Fibroblast of skin of abdomen (primary cell): Measurements from ENCODE around the gene GPC3.
"Not testable (repeated sequence)": the region's sequence is repeated elsewhere in the genome, so short reads cannot be mapped to it uniquely, and the experiment has no call there.

ENCODE experiments used
- DNase-seq: peaks from one replicate; pipeline ENCODE4 v3.0.0-alpha.2; 2013

The GPC3 gene

DNA sequence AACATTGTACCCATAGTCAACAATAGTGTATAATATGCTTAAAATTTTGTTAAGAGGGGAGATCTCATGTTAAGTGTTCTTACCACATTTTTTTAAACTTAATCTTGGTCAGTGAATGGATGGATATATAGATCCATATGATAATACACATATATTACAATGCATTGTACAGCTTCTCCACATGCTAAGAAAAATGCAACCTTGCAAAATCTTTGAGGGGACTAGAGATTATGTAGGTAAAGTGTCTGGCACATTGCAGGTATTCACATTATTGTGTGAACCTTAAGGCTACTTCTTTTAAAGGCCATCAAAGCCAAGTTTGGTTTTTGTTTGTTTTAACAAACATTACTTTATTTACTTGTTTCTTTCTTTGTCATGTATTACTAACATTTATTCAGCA lies 10.4 kb upstream of the GPC3 start:
- no peak for DNase-seq

DNA sequence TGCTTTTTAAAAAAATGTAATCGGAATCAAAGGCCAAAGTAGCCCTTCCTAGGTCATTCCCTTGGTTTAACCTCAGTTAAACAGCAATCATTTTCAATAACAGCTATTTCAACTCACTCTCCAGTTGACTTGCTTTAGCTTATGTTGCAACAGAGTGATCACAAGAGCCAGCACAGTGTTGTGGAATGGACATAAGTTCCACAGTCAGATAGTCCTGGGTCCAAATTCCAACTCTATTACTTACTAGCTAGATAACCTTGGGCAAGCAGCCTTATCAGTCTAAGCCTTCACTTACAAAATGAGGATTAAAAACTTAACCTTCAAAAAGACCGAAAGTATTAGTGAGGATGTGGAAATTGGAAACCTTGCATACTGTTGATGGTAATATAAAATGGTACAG lies 9.2 kb upstream of the GPC3 start:
- no peak for DNase-seq

DNA sequence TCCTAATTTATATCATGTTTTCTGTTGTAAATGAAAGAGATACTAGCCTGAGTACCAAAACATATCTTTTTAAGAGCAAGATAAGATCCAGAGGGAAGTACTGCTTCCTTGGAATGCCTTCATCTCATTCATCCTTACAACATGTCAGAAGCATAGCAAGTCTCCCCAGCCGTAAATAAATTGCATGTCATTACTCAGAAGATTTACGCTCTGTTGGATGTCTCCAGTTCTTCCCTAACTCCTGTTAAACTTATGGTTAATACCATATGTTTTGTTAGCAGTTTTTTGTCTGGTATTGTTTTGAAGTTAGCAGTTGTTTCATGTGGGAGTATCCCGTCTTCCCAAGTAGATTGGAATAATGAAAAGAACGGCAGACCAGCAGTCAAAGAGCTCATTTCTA lies 7.5 kb upstream of the GPC3 start:
- peak; percentile 65 for DNase-seq

DNA sequence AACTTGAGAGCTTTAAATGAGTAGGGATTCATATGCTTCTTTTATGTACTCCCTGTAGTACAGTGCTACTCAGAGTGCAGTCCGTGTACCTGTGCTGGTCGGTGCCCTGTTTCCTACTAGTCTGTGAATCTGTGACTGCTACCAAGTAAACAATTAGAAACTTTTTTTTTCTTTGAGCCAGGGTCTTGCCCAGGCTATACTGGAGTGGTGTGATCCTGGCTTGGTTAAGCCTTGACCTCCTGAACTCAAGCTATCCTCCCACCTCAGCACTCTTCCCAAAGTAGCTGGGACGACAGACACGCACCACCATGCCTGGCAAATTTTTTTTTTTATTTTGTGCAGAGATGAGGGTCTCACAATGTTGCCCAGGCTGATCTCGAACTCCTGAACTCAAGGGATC lies 6.4 kb upstream of the GPC3 start:
- no peak for DNase-seq

DNA sequence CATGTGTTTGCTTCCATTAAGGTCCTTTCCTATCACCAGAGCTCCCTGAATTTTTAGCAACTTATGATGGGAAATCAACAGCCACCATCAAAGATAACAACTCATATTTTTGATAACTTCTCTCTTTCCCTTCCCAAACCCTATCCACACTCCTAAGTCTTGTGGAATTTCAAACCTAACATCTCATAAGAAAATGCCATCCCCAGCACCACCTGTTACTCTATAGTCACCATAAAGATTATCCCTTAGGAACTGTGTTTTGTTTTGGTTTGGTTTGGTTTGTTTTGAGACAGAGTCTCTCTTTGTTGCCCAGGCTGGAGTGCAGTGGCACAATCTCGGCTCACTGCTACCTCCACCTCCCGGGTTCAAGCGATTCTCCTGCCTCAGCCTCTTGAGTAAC lies 5.7 kb upstream of the GPC3 start:
- not testable (repeated sequence) for DNase-seq

DNA sequence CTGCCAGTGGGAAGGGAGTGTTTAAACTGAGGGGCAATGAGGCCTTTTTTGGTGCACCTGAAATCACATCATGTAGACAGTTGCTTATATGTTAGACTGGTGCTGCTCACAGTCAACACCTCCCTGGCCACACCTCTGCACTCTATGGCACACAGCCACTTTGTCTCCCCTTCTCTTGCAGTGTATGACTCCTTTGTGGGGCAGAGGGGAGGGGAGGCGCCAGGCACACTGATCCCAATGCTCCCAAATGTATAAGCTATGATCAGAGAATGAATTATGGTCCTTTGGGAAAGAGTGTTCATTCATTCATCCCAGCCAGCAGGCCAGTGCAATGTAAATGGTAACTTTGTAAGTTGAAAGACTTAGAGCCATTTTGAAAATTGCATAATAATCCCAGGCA lies 4.6 kb upstream of the GPC3 start:
- DNase-seq = no peak

DNA sequence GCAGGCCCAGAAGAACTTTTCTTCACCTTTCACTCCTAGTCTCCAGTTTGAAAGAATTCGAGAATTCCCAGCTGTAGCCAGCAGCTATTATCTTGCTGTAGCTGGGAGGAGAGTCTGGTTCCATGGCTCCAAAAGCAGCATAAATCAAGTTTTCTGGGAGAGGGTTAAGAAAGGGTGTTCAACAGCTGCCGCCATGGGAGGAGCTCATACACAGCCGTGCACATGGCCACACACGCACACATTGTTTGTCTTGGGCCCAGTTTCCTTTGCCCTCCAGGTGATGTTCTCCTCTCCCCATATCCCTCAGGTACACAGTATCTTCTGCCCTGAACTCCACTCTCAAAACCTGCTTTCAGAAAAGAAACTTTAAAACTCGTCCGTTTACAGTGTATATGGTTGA lies 4.1 kb upstream of the GPC3 start:
- no peak for DNase-seq

DNA sequence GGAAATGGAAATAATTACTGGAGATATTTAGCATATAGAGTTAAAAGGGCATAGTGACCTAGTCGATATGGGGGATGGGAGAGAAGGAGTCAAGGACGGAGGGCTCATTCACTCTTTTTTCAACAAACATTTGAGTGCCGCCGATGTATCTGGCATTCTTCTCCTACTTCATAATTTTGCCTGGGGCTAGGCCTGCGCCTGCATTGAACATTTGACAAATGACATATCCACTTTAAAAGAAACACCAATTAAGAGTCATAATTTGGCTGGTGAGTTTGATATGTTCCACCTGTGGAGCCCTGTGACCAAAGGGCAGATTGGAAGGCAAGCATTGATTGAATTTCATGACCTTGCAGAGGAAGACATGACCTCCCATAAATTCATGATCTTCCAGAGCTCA lies 2.6 kb upstream of the GPC3 start:
- DNase-seq = no peak

DNA sequence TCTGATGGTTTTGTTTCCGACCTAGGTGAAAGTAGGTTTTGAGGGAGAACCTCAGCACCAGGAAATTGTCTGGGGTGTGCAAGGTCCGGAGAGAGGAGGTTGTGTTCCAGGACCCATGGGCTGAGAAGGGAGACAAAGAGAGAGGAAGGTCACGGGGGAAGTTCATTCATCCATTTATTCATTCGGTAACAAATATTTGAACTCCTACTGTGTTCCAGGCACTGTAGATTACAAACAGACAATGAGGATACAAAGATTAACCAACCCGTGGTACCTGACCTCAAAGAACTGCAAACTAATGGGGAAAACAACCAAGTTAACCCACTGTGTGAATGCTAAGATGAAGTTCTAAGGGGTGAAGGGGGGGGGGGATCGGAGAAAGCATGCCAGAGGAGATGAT lies 1.8 kb upstream of the GPC3 start:
- no peak for DNase-seq

DNA sequence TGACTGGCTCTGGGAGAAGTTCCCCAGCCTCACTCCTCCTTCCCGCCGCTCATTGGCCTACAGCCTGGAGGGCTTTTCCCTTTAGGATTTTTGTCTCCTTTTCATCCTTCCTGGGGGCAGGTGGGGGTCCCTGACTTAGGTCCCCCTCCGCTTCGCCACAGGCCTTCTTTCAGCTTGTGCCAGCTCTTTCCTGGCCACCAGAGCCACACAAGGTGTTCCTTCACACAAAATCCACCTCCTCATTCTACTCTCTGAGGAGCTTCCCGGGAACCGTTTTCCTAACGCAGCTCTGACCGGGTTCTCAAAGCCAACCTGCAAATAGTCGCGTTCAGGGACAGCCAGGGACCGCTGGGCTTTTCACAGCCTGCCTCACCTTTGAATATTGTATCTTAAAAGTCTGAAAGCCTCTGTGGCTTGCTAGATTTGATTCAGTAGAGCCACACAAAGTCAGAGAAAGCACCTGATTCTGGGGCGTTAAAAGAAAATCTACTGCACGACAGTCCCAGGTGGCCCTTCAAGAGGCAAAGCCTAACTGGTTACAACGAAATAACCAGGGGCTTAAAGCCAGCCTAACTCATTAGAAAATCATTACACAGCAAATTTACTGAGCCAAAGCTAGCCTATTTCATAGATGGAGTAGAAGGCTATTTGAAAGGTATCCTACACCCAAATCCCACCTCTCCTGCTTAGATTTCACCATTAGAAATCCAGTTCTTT lies 731 bp upstream of the GPC3 start:
- DNase-seq = no peak

DNA sequence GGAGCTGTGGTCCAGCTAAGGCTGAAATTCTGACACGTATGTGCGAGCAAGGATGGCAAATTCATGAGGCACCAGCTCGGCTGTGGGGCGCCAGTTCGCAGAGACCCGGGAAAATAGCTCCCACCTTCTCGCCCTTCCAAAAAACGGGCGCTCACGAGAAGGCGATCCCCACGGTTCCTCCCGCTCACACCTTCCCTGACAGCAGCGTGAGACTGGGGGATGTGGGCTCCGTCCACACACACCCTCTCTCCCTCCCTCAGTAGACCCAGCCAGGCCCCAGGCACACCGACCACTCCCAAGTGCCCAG lies 584 bp downstream of the GPC3 start:
- DNase-seq = no peak

DNA sequence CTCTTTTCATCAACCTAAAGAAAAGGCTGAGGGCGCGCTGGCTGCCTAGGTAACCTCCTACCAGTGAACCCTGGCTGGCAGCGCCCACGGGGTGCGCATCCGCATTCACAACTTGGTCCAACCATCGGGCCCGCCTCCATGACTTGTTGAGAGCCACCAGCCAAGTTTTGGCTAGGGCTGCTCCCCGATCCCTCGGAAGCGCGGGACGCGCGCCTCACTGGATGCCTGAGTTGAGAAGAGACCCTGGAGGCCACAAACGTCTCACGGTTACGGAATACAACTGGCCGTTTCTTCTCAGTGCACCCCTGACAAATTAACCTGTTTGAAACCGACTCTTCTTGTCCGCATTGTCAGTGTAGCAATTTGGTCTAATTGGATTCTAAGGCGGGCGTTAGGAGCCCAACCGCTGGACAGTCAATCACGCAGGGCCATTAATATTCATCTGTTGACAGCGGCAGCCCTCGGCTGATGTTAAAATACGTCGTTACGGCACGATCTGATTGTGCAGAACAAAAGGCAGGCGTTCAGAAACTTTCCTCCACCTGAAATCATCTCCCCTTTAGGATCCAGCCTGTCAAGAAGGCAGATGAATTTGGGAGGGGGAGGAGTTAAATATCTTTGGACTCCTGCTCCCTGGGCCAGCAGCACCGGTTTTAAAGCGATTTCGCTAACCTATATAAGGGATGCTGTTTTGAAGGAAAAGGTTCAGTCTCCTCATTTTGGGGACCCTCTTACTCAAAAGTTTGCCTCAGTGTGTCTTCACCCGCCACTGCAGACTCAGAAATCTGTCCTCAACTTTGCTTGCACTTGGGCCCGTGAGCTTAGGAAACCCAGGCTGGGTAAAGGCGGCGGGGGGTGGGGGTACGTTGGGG lies 1.2 kb downstream of the GPC3 start:
- no peak for DNase-seq

DNA sequence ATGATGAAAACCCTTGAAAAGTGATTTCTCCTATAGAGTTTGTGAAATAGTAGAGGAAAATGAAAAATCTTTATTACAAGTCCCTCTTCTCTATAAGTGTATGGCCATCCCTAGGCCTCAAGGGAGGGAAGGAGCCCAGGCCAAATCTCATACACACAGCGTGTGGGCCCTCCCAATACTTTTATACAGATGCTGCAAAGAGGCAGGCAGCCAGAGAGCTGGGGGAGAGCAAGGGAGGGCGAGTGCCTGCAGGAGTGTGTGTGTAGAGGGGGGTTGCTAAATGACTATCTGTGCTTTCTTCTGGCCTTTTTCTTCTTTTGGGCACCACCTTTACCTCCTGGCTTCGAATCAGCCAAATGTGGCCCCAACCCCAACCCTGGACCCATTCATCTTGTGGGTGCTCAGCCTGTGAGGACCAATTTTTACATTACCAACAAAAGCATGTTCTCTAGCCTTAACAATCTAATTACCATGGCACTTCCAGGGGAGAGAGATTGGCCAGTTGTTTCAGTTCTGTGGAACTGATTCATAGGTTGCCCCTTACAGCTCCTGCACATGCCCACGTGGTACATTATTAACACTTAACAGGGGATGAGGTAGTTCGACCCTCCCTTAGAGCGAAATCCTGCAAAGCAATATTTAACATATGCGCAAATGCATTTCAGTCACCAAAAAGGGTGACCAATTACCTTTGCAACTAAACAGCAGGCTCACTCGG lies 2.0 kb downstream of the GPC3 start:
- no peak for DNase-seq

DNA sequence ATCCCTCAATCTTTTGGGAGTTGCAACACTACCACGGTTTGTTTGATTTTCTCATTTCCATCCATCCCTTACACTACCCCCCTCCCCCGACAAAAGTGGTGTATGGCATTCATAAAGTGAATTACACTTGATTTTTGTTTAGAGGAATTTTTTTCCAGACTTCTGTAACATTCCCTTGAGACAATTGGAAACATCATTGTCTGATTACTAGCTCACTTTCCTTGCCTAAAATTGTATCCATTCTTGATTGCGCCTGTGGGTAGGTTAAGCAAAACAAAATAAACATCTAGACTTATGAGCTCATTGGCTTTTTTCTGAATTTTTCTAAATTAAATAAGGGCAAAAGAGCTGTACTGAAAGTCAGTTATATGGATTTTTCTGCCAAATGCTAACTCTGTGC lies 3.5 kb downstream of the GPC3 start:
- no peak for DNase-seq

DNA sequence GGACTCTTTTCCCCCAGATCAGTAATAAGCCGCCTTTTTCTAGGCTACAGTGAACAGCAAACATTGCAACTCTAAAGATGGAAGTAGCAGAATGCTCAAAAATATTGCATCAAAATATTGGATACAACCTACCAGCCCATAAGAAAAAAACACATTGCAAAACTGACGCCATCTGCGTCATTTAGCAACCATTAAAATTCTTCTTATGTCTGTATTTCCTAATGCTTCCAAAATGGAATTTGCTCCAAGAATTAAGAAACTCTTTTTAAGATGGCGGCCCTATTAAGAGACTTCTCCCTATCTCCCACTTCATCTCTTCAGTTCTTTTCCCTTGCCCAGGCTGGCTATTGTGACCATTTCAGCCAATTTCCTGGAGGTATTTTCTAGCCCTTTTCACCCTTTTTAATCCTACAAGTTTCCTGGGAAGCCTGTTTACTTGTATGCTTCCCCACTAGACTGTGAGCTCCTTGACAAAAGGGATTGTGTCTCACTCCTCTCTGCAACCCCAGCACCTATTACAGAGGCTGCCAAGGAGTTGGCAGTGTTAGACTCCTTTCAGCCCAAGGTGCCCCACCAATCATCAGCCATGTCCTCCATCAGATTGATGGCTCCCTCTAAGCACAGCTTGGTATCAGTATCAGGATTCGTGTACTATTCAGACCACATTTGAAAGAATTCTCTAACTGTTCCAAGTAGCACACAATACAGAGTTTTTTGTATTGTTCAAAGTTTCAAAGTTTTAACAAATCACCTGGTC lies 4.4 kb downstream of the GPC3 start:
- peak; percentile 6 for DNase-seq

DNA sequence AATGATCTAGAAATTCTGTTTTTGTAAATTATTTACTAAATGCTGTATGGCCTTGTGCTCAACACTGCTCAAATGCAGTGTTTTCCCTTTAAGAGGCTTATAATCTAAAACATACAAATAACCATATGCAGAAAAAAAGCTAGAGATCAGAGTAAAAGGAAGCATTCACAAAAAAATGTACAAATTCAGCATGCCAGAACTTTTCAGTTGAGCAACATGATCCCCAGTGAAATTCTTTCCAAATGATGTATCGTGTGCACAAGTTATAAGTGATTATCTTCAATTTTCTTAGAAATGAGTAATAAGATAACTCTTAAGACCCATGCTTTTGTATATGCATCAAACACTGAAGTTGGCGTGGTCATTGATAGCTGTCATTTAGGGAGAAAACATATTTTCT lies 5.0 kb downstream of the GPC3 start:
- DNase-seq = peak; percentile 68

DNA sequence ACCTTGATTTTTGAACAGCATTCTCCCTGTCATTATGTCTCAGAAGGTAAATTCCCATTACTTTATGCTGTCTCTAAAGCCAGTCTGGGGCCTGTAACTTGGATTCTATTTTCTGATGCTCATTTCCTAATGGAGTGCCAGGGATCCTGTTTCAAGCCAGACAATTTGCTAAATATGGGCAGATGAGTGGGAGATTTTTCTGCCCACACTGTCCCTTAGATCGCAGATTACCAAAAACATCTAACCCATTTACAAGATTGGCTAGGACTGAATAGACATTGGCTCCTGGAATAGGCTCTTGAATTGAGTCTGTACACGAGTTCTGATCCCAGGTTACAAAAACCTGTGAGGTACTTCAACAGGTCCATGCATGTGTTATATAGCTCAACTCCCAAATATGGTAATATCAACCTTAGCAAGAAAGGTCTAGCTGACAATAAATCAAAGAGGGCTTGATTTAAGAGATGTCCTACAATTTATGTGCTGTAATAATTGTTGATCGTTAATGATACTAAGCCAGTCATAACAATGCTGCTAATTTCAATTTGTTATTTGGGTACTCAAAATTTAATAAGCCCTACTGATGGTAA lies 5.7 kb downstream of the GPC3 start:
- no peak for DNase-seq

DNA sequence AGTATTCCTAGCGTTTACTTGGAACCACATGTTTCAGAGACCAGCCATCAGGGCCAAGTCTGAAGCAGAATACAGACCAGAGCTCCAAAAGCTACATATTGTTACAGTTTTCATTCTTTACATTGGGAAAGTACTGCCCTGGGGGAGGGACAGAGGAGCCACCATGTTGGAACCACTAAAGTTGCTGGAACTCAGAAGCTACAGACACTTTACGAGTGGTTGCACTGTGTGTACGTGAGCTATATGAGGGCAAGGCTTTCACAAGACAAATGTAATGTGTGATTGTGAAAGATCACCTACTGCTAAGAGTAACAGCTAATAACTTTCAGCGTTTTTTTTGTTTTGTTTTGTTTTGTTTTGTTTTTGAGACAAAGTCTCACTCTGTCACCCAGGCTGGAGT lies 11.7 kb downstream of the GPC3 start:
- DNase-seq = no peak

DNA sequence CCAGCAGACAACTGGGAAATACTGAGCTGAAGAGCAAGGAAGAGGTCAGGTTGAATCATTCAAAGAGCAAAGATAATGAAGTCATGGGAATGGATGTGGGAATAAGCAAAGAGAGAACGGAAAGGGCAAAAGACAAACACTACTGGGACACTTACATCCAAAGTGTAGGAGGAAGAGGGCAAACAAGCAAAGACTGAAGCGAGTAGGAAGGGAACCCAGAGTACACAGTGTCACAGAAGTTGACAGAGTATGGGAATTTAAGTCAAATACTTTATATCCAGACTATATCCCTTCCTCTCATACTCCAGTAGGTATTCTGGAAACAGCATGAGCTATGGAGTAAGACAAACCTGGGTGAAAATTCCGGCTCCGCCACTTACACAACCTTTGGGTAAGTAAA lies 12.5 kb downstream of the GPC3 start:
- DNase-seq = no peak

DNA sequence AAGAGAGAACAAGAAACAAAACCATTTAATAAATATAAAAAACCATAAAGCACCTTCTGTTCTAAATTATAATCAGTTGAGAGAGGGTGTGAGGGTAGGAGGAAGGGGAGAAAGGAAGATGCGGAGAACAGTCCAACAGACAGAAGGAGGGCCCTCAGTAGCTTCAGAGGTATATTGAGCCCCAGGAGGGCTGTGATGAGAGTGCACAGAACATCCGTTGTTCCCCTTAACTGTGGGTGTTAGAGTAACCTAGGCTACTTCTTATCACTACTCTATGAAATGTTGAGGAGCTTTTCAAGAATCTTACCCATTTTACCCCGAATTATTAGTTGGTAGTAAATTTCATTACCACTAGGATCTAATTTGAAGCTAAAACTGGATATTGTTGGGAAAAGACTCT lies 13.8 kb downstream of the GPC3 start:
- no peak for DNase-seq

DNA sequence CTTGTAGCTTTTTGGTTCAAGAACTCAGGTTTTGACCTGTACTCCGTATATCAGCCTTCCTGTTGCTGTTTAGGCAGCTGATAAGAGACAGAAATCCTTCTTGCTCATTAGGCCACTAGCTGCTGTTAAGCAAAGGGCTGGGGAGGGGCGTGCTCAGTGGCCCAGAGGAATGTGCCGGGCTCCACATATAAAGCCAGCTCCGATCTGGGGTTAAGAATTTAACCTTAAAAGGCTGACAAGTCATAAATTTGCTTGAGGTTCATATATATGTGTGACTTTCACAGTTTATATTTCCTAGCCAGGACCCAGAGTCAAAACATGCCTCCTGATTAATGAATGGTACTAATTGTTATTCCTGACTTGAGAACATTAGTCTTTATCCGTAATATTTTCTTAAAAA lies 15.3 kb downstream of the GPC3 start:
- no peak for DNase-seq

DNA sequence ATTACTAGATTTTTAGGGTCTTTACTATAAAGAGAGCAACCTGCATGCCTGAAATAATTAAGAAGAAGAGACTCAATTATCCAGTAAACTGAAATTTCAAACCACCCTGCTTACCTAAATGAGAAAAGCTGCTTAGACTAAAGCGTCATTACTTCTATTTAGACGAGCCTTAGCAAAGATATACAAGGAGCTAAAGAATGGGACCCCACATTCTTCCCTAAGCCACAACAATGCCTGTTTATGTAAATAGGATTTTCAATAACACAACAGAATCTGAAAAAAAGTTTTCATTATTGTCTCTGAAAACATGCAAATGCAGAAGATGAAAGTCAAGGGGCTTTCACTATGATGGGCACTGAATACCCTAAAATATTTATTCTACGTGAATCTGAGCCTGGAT lies 16.2 kb downstream of the GPC3 start:
- DNase-seq = no peak

DNA sequence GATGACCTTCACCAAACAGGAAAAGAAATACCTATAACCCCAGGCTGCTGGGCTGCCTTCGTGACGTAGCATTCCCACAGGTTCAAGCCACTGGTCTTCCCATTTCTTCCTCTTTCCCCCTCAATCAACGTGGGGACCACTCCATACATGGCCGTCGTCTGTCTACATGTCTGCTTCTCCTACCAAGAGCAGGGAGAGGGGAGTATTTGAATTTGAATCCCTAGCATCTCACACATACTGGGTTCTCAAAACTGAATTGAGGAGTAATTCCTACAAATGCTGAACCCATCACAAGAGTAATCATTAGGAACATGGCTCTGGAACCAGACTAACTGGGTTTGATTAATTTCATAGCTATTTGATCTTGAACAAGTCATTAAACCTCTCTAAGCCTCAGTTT lies 17.3 kb downstream of the GPC3 start:
- no peak for DNase-seq
